SK-N-SH (cell line): ENCODE results near the gene FBXO21.

ENCODE experiments used
- CTCF ChIP-seq: fragments of 200-600 bp; sonication (generic); IDR thresholded peaks from 2 replicates; pipeline ENCODE4 v1.6.1; 2017; ENCODE audit warnings: antibody characterized with exemption, mild to moderate bottlenecking, moderate library complexity
- ELF1 ChIP-seq: IDR thresholded peaks from 2 replicates; pipeline ENCODE4 v1.4.0; 2012
- EP300 ChIP-seq, 2 experiments: IDR thresholded peaks; 2 replicates each; pipeline versions ENCODE4 v1.4.0 to v1.6.1; 2012; ENCODE audit warnings: borderline replicate concordance in 1 of 2, low read depth in 1 of 2, low read length in 1 of 2
- EZH2phosphoT487 ChIP-seq: fragments of 200-600 bp; sonication (generic); IDR thresholded peaks from 2 replicates; pipeline ENCODE4 v1.6.1; 2017; ENCODE audit warnings: low read depth, mixed run types, mild to moderate bottlenecking, antibody characterized with exemption, moderate library complexity, borderline replicate concordance
- GATA2 ChIP-seq: sonication (generic); formaldehyde crosslinking; IDR thresholded peaks from 2 replicates; pipeline ENCODE4 v1.5.0; 2020; ENCODE audit warnings: mild to moderate bottlenecking, missing genetic modification reagents
- MXI1 ChIP-seq: IDR thresholded peaks from 2 replicates; pipeline ENCODE4 v1.6.1; 2012; ENCODE audit warnings: mild to moderate bottlenecking, low read depth, low read length, improper control_type of control experiment
- POLR2AphosphoS5 ChIP-seq: IDR thresholded peaks from 2 replicates; pipeline ENCODE4 v1.6.1; 2012; ENCODE audit warnings: low read depth, low read length
- REST ChIP-seq: IDR thresholded peaks from 2 replicates; pipeline ENCODE4 v1.6.1; 2012; ENCODE audit warnings: mild to moderate bottlenecking, low read depth, low read length, moderate library complexity
- RFX5 ChIP-seq: IDR thresholded peaks from 2 replicates; pipeline ENCODE4 v1.6.1; 2012; ENCODE audit warnings: mild to moderate bottlenecking, improper control_type of control experiment, low read length
- SIN3A ChIP-seq: IDR thresholded peaks from 2 replicates; pipeline ENCODE4 v1.6.1; 2012; ENCODE audit warnings: low read depth, mild to moderate bottlenecking, low read length, moderate library complexity, borderline replicate concordance
- YY1 ChIP-seq: IDR thresholded peaks from 2 replicates; pipeline ENCODE4 v1.4.0; 2012; ENCODE audit warnings: low read depth, mild to moderate bottlenecking

- TF ChIP-seq CTCF (no peak), SIN3A (no peak), EZH2phosphoT487 (no peak), ELF1 (no peak), YY1 (no peak), EP300 (IDR thresholded peaks at IDR 0.05; ENCODE audit: borderline replicate concordance in 1 of 2, low read depth in 1 of 2, low read length in 1 of 2) (no peak), GATA2 (CRISPR knock-in tag) (no peak), REST (no peak), RFX5 (no peak), MXI1 (no peak), POLR2AphosphoS5 (no peak)
These were observed 18.1 kb downstream of the FBXO21 start for GRCh38 chr12:117172168-117172567.
